ENCODE results near the gene PRKD1. TPM values are rescaled to one million over a fixed set of nuclear protein-coding genes. Genes with fewer than 3 reads are reported as not detected.

Gene PRKD1
- total and polyA plus RNA-seq, 3 donors from 2014 or later = 29.9 to 82.9 (median 67.2) TPM

- Histone ChIP-seq H3K4me3 (no peak overlapping the region), H3K9me3 (no peaks in the 10 kb centered on the region), H3K36me3 (ENCODE audit: low read depth, missing control alignments) (no peaks in the 10 kb centered on the region), H3K27ac (no peak overlapping the region), H3K4me1 (peaks cover 15% of the 10 kb centered on the region), H3K27me3 (no peaks in the 10 kb centered on the region)
- 60 to 69% methylated on average over 5 of the region's 5 CpGs for WGBS, 2 donors
- intact Hi-C loops (cut with DNase I; ENCODE audit: low total_unique reads) = no loop called here
- TF ChIP-seq POLR2A (IDR thresholded peaks at IDR 0.05) = no peak
- TF ChIP-seq, protein P1, sequence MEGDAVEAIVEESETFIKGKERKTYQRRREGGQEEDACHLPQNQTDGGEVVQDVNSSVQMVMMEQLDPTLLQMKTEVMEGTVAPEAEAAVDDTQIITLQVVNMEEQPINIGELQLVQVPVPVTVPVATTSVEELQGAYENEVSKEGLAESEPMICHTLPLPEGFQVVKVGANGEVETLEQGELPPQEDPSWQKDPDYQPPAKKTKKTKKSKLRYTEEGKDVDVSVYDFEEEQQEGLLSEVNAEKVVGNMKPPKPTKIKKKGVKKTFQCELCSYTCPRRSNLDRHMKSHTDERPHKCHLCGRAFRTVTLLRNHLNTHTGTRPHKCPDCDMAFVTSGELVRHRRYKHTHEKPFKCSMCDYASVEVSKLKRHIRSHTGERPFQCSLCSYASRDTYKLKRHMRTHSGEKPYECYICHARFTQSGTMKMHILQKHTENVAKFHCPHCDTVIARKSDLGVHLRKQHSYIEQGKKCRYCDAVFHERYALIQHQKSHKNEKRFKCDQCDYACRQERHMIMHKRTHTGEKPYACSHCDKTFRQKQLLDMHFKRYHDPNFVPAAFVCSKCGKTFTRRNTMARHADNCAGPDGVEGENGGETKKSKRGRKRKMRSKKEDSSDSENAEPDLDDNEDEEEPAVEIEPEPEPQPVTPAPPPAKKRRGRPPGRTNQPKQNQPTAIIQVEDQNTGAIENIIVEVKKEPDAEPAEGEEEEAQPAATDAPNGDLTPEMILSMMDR (IDR thresholded peaks at IDR 0.05) = no peak
- no peak for DNase-seq
Measured at GRCh38 chr14:29717901-29718300, 209.7 kb downstream of the PRKD1 start.

DNA sequence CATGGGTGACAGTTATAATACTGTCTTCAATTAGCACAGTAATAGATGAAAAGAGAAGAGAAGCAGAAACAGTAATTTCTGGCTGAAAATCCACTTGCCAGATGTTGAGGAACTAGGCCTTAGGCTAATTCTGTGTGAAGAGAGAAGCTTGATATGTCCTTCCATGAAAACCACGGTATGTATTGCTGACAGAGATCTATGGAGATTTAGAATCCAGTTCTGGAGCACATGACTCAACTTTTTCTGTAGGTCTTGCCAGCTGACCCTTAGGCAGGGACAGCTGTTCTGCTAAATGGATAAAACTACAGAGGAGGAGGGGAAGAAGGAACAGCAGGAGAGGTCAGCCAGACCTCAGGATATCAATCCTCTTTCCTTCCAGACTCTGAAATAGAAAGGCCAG lies 211.5 kb downstream of the PRKD1 start:
- no peak for DNase-seq
- Histone ChIP-seq H3K27ac (peak overlapping the region in 1 of 2 donors; percentile 0), H3K36me3 (ENCODE audit: low read depth, missing control alignments) (no peaks in the 10 kb centered on the region), H3K9me3 (no peaks in the 10 kb centered on the region), H3K4me1 (peaks cover 15% of the 10 kb centered on the region), H3K4me3 (no peak overlapping the region), H3K27me3 (no peaks in the 10 kb centered on the region)
- intact Hi-C loops (cut with DNase I; ENCODE audit: low total_unique reads) = no loop called here
- TF ChIP-seq, protein P1 (IDR thresholded peaks at IDR 0.05) = no peak
- TF ChIP-seq POLR2A (IDR thresholded peaks at IDR 0.05) = no peak
- WGBS, 2 donors = 32 to 54% methylated on average over 1 of the region's 1 CpG

DNA sequence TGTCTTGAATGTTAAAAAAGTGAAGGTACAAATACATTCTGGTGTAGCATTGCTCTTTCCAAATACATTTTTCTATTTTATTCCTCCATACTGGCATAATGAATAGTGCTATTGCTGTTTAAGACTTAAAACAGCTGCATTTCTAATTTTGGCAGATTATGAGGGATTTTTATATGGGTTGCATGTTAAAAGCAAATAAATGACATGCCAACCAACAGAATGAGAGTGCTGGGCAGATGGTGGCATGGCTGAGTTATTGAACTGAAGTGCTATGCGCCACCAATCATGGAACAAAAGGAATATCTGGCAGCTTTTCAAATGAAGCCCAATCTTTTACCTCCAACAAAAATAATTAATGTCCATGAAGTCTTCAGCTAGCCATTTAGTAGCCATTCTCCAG lies 215.0 kb downstream of the PRKD1 start:
- Histone ChIP-seq H3K4me1 (peaks cover 15% of the 10 kb centered on the region), H3K36me3 (ENCODE audit: low read depth, missing control alignments) (no peaks in the 10 kb centered on the region), H3K4me3 (no peak overlapping the region), H3K27ac (no peak overlapping the region), H3K9me3 (no peaks in the 10 kb centered on the region), H3K27me3 (no peaks in the 10 kb centered on the region)
- DNase-seq = no peak
- 97 to 100% methylated on average over 1 of the region's 1 CpG for WGBS, 2 donors
- intact Hi-C loops (cut with DNase I; ENCODE audit: low total_unique reads) = no loop called here
- TF ChIP-seq, protein P1 (IDR thresholded peaks at IDR 0.05) = no peak
- TF ChIP-seq POLR2A (IDR thresholded peaks at IDR 0.05) = no peak

- no peaks in the 10 kb centered on the region for H3K36me3 ChIP-seq (ENCODE audit: low read depth, missing control alignments)
- no peak overlapping the region for H3K4me3 ChIP-seq
- TF ChIP-seq, protein P1 (IDR thresholded peaks at IDR 0.05) = no peak
- TF ChIP-seq POLR2A (IDR thresholded peaks at IDR 0.05) = no peak
- WGBS, 2 donors = 69 to 76% methylated on average over 2 of the region's 2 CpGs
- H3K9me3 ChIP-seq = no peaks in the 10 kb centered on the region
- no peak overlapping the region for H3K27ac ChIP-seq
- H3K27me3 ChIP-seq = no peaks in the 10 kb centered on the region
- DNase-seq = no peak
- intact Hi-C loops (cut with DNase I; ENCODE audit: low total_unique reads) = no loop called here
- H3K4me1 ChIP-seq = no peaks in the 10 kb centered on the region
Measured at GRCh38 chr14:29710015-29710414, 217.6 kb downstream of the PRKD1 start.

- no peak overlapping the region for H3K4me3 ChIP-seq
- no peaks in the 10 kb centered on the region for H3K4me1 ChIP-seq
- no peaks in the 10 kb centered on the region for H3K9me3 ChIP-seq
- H3K36me3 ChIP-seq (ENCODE audit: low read depth, missing control alignments) = no peaks in the 10 kb centered on the region
- no peak overlapping the region for H3K27ac ChIP-seq
- H3K27me3 ChIP-seq = no peaks in the 10 kb centered on the region
- intact Hi-C loops (cut with DNase I; ENCODE audit: low total_unique reads) = no loop called here
- no peak for DNase-seq
- TF ChIP-seq, protein P1 (IDR thresholded peaks at IDR 0.05) = no peak
- no peak for TF ChIP-seq POLR2A (IDR thresholded peaks at IDR 0.05)
Measured at GRCh38 chr14:29709490-29709889, 218.2 kb downstream of the PRKD1 start.
